ENCODE data around the gene ETV5.

ETV5 gene

DNA sequence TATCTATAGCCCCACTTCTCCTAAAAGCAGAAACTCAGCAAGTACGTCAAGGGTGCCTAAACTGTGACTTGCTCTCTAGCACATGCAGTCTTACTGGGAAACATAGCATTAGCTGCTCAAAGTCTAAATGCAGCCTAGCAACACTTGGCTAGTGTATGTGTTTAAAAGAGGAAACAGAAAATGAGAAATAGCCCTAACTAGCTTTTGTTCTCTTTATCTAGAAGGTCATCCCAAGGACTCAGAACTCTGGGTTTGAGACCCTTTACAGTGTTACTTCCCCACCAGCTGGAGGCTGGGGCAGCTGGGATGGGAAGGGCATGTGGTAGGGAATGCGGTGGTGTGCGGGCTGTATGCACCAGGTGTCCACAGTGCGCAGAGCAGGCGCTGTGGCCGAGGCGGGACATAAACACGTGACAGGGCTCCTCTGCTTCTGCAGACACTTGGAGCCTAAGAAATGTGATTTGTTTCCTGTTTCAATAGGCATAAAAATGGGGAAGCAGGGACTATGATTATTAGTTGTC, 13.3 kb downstream of the ETV5 start:
- Histone ChIP-seq H3K4me1 (ENCODE audit: control insufficient read depth, insufficient read depth, low read length) (peaks cover 38% of the 10 kb centered on the region), H3K27me3 (ENCODE audit: control insufficient read depth, insufficient read depth, low read length) (peaks cover 61% of the 10 kb centered on the region), H3K4me3 (ENCODE audit: low read depth, low read length) (no peak overlapping the region), H3K27ac (ENCODE audit: low read depth, low read length) (no peak overlapping the region), H3K9me3 (ENCODE audit: control insufficient read depth, insufficient read depth, low read length) (no peaks in the 10 kb centered on the region), H3K9ac (ENCODE audit: low read depth, low read length) (no peak overlapping the region), H3K36me3 (ENCODE audit: control insufficient read depth, insufficient read depth, low read length) (no peaks in the 10 kb centered on the region)

DNA sequence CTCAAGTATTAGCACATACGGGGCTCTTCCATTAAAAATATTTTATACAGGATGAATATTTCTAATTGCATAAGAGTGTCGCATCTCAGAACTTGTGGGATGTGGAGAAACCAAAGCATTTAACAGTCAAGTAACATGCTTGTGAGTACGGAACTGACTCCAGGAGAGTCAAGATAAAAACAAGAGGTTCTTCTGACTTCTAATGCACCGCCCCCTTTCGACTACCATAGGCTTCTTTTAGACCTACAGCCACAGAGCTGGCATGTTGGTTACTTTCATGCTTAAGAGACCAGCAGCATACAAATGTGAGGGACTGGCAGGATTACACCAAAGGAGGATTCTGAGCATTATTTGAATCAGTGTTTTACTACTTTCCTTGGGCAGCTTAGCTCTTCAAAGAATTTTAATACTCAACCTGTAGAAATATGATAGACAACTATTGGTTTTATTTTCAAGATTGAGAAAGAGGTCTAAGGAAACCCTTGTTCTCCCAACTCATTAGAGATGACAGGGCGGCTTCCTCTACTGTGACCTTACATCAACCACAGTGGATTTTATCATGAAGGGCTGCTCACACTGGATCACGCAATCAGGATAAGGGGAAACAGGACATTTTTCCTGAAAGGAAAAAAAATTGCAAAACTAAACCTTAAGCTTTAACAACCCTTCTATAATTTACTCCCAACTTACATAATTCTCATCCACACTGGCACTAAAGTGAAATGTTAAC, 14.0 kb downstream of the ETV5 start:
- H3K4me1 ChIP-seq (ENCODE audit: control insufficient read depth, insufficient read depth, low read length): peaks cover 38% of the 10 kb centered on the region
- no peaks in the 10 kb centered on the region for H3K36me3 ChIP-seq (ENCODE audit: control insufficient read depth, insufficient read depth, low read length)
- peaks cover 53% of the 10 kb centered on the region for H3K27me3 ChIP-seq (ENCODE audit: control insufficient read depth, insufficient read depth, low read length)
- no peaks in the 10 kb centered on the region for H3K9me3 ChIP-seq (ENCODE audit: control insufficient read depth, insufficient read depth, low read length)
- H3K27ac ChIP-seq (ENCODE audit: low read depth, low read length): no peak overlapping the region
- no peak overlapping the region for H3K4me3 ChIP-seq (ENCODE audit: low read depth, low read length)
- no peak overlapping the region for H3K9ac ChIP-seq (ENCODE audit: low read depth, low read length)

DNA sequence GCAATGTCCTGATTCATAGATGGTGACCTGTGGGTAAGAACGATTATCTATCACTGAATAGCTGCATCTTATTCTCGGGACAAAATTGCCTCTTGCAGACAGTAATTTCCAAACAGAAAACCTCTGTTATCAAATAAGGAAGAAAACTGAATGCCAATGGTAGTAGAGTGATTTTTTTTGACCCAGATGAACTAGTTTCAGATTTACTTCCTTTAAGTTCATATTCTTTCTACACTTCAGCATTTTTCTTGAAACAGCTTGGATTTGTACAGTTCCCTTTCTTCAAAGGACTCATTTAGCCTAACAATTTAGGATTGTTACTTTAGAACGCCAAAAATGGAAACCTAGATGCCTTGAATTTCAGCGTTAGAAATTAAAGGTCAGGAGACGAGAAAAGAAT, 14.6 kb downstream of the ETV5 start:
- no peak overlapping the region for H3K27ac ChIP-seq (ENCODE audit: low read depth, low read length)
- peaks cover 38% of the 10 kb centered on the region for H3K4me1 ChIP-seq (ENCODE audit: control insufficient read depth, insufficient read depth, low read length)
- no peak overlapping the region for H3K4me3 ChIP-seq (ENCODE audit: low read depth, low read length)
- H3K9ac ChIP-seq (ENCODE audit: low read depth, low read length): no peak overlapping the region
- peaks cover 47% of the 10 kb centered on the region for H3K27me3 ChIP-seq (ENCODE audit: control insufficient read depth, insufficient read depth, low read length)
- no peaks in the 10 kb centered on the region for H3K36me3 ChIP-seq (ENCODE audit: control insufficient read depth, insufficient read depth, low read length)
- H3K9me3 ChIP-seq (ENCODE audit: control insufficient read depth, insufficient read depth, low read length): no peaks in the 10 kb centered on the region

DNA sequence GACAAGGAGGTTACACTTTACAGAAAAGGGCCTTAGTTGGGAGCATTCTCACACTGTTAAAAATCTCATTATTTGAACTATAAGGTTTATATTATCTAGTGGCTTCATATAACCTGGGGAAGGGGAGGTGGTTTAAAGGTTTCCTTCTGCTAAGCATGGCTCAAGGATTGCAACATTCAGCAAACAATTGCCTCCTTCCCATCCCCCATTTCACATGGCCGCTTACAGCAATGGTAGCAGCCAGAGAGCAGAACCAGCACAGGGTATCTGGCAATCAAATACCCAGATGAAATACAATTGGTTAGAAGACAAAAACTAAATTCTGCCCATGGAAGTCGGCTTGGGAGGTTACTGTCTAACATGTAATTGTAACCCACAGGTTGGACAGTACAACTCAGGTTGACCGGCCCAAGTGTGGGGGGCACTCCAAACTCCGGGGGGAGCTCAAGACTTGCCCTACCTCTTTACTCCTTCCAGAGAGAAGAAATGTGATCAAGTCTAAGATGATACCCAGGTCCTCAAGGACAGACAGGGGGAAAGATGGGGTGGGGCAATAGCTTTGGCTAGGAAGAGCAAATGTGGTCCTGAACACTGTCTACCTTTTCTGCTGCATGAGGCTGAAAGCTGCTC, 15.5 kb downstream of the ETV5 start:
- Histone ChIP-seq H3K4me3 (ENCODE audit: low read depth, low read length) (no peak overlapping the region), H3K27me3 (ENCODE audit: control insufficient read depth, insufficient read depth, low read length) (peaks cover 38% of the 10 kb centered on the region), H3K9me3 (ENCODE audit: control insufficient read depth, insufficient read depth, low read length) (no peaks in the 10 kb centered on the region), H3K27ac (ENCODE audit: low read depth, low read length) (no peak overlapping the region), H3K36me3 (ENCODE audit: control insufficient read depth, insufficient read depth, low read length) (no peaks in the 10 kb centered on the region), H3K4me1 (ENCODE audit: control insufficient read depth, insufficient read depth, low read length) (peaks cover 31% of the 10 kb centered on the region), H3K9ac (ENCODE audit: low read depth, low read length) (no peak overlapping the region)

DNA sequence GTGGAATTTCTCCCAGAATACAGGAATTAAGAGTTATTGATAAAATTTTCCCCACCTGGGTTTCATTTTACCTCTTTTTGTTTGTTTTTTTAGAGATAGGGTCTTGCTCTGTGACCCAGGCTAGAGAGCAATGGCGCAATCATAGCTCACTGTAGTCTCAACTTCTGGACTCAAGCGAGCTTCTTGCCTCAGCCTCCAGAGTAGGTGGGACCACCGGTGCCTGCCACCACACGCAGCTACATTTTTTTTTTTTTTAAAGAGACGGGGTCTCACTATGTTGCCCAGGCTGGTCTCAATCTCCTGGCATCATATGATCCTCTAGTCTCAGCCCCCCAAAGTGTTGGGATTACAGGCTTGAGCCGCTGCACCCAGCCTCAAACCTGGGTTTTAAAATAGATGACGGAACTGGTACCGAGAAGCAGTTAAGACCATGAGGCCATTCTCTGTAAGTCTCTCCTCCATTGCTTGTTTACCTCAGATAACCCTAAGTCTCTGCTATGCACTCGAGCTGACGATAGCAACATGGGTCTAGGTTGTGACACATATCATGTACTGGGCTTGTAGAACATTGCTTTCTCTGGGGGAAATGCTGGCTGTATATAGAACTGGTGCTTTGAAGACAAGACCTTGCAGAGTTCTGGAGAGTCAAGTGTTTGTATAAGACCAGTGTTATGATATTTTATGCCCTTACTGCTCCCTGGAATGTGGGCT, 16.4 kb downstream of the ETV5 start:
- H3K36me3 ChIP-seq (ENCODE audit: control insufficient read depth, insufficient read depth, low read length): no peaks in the 10 kb centered on the region
- no peak overlapping the region for H3K27ac ChIP-seq (ENCODE audit: low read depth, low read length)
- H3K27me3 ChIP-seq (ENCODE audit: control insufficient read depth, insufficient read depth, low read length): peaks cover 35% of the 10 kb centered on the region

DNA sequence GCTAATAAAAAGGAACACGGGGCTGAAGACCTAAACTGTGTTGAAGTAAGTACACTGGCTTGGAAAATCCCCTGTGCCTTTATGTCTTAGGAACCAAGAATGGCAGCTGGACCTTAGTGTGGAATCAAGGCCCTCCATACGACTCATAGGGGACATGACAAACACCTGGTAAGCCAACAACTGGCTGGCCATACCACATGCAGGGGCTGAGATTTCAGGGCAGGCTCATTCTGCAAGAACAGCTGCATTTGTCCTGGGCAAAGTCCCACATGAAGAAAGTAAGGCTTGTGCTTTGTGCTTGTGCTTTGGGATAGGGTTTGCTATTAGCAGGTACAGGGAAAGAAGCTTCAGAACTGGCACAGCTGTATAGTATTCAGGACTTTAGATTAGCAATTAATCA, 18.0 kb downstream of the ETV5 start:
- peaks cover 11% of the 10 kb centered on the region; the same call in 1 of the 2 replicates for H3K4me1 ChIP-seq (ENCODE audit: control insufficient read depth, insufficient read depth, low read length)
- peaks cover 21% of the 10 kb centered on the region for H3K27me3 ChIP-seq (ENCODE audit: control insufficient read depth, insufficient read depth, low read length)
- no peak overlapping the region for H3K9ac ChIP-seq (ENCODE audit: low read depth, low read length)
- no peaks in the 10 kb centered on the region; the same call in 1 of the 2 replicates for H3K9me3 ChIP-seq (ENCODE audit: control insufficient read depth, insufficient read depth, low read length)
- H3K27ac ChIP-seq (ENCODE audit: low read depth, low read length): no peak overlapping the region
- H3K36me3 ChIP-seq (ENCODE audit: control insufficient read depth, insufficient read depth, low read length): no peaks in the 10 kb centered on the region
- H3K4me3 ChIP-seq (ENCODE audit: low read depth, low read length): no peak overlapping the region

More for the DNA sequence above, 16.4 kb downstream of the ETV5 start:
- Histone ChIP-seq H3K4me3 (ENCODE audit: low read depth, low read length) (no peak overlapping the region), H3K9ac (ENCODE audit: low read depth, low read length) (no peak overlapping the region), H3K9me3 (ENCODE audit: control insufficient read depth, insufficient read depth, low read length) (no peaks in the 10 kb centered on the region), H3K4me1 (ENCODE audit: control insufficient read depth, insufficient read depth, low read length) (peaks cover 27% of the 10 kb centered on the region)

DNA sequence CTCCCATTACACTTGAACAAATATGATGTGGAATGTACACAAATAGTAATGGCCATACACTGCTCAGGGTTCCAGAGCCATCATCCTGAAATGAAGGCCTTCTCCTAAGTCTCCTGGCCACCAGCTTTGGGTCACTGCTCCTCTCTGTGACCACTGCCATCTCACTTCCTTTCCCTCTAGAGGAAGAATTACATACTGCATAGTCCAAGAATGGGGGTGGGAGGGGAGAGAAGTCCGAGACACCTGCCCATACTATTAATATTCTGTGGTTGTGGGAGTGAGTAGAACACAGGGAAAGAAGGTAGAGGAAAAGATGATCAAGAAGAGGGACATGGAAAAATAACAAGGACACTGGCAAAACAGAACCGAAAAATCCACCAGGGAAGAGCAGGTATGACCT, 20.6 kb downstream of the ETV5 start:
- H3K36me3 ChIP-seq (ENCODE audit: control insufficient read depth, insufficient read depth, low read length): no peaks in the 10 kb centered on the region
- H3K27ac ChIP-seq (ENCODE audit: low read depth, low read length): no peak overlapping the region
- peaks cover 4% of the 10 kb centered on the region; the same call in 1 of the 2 replicates for H3K4me1 ChIP-seq (ENCODE audit: control insufficient read depth, insufficient read depth, low read length)
- no peak overlapping the region for H3K9ac ChIP-seq (ENCODE audit: low read depth, low read length)
- H3K9me3 ChIP-seq (ENCODE audit: control insufficient read depth, insufficient read depth, low read length): no peaks in the 10 kb centered on the region; the same call in 1 of the 2 replicates
- H3K27me3 ChIP-seq (ENCODE audit: control insufficient read depth, insufficient read depth, low read length): no peaks in the 10 kb centered on the region
- no peak overlapping the region for H3K4me3 ChIP-seq (ENCODE audit: low read depth, low read length)

DNA sequence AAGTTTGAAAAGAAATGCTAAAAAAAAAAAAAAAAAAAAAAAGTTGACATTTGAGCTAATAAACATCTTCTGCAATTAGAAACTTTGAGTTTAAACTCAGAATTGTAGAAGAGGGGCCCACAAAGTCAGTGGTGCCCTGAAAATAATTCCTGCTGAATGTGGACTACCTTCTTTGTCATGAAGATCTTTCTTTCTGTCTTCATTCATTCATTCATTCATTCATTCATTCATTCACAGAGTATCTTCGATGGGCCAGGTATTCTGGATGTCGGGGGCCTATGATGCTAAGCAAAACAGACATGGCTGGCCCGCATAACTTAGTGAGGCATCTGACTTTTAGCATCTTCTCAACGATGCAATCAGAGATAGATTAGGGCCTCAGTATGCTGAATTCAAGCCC, 24.6 kb downstream of the ETV5 start:
- peaks cover 22% of the 10 kb centered on the region for H3K4me1 ChIP-seq (ENCODE audit: control insufficient read depth, insufficient read depth, low read length)
- no peaks in the 10 kb centered on the region for H3K36me3 ChIP-seq (ENCODE audit: control insufficient read depth, insufficient read depth, low read length)
- H3K27ac ChIP-seq (ENCODE audit: low read depth, low read length): no peak overlapping the region
- no peaks in the 10 kb centered on the region for H3K27me3 ChIP-seq (ENCODE audit: control insufficient read depth, insufficient read depth, low read length)
- no peak overlapping the region for H3K4me3 ChIP-seq (ENCODE audit: low read depth, low read length)
- no peak overlapping the region for H3K9ac ChIP-seq (ENCODE audit: low read depth, low read length)
- H3K9me3 ChIP-seq (ENCODE audit: control insufficient read depth, insufficient read depth, low read length): no peaks in the 10 kb centered on the region; the same call in 1 of the 2 replicates

DNA sequence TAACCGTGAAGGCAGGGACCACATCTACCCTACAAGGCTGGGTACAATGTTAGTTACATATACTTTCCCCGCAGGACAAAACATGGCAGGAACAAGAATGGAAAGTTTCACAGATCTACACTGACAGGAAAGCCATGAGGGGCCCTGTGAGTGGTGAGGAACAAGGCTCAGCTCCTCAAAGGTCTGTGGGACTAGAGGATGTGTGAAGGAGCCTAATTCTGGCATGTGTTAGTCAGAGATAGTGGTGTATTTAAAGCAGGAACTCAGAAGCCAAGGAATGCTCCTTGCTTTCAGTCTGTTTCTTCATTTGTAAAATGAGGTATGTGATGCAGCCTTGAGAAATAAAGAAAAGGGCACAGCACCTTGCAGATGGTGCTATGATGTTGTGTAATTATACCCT, 25.1 kb downstream of the ETV5 start:
- Histone ChIP-seq H3K4me3 (ENCODE audit: low read depth, low read length) (no peak overlapping the region), H3K4me1 (ENCODE audit: control insufficient read depth, insufficient read depth, low read length) (peaks cover 26% of the 10 kb centered on the region), H3K9ac (ENCODE audit: low read depth, low read length) (no peak overlapping the region), H3K9me3 (ENCODE audit: control insufficient read depth, insufficient read depth, low read length) (no peaks in the 10 kb centered on the region; the same call in 1 of the 2 replicates), H3K36me3 (ENCODE audit: control insufficient read depth, insufficient read depth, low read length) (no peaks in the 10 kb centered on the region), H3K27me3 (ENCODE audit: control insufficient read depth, insufficient read depth, low read length) (no peaks in the 10 kb centered on the region), H3K27ac (ENCODE audit: low read depth, low read length) (no peak overlapping the region)

DNA sequence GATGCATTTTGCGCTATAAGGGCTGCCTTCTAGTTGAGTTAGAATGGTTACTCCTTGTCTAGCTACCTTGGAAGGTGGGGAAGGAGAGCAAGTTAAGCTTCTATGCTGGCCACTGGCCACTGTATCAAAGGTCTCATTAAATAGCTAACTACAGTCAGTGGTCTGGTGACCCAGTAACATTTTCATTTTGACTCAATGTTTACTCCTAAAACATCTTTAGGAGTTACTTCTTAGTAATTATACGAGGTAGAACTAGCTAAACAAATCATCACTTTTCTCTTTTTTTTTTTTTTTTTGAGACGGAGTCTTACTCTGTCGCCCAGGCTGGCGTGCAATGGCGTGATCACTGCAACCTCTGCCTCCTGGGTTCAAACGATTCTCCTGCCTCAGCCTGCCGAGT, 26.7 kb downstream of the ETV5 start:
- Histone ChIP-seq H3K9ac (ENCODE audit: low read depth, low read length) (no peak overlapping the region), H3K9me3 (ENCODE audit: control insufficient read depth, insufficient read depth, low read length) (no peaks in the 10 kb centered on the region; the same call in 1 of the 2 replicates), H3K27me3 (ENCODE audit: control insufficient read depth, insufficient read depth, low read length) (no peaks in the 10 kb centered on the region), H3K4me3 (ENCODE audit: low read depth, low read length) (no peak overlapping the region), H3K36me3 (ENCODE audit: control insufficient read depth, insufficient read depth, low read length) (no peaks in the 10 kb centered on the region), H3K4me1 (ENCODE audit: control insufficient read depth, insufficient read depth, low read length) (peaks cover 30% of the 10 kb centered on the region), H3K27ac (ENCODE audit: low read depth, low read length) (no peak overlapping the region)

DNA sequence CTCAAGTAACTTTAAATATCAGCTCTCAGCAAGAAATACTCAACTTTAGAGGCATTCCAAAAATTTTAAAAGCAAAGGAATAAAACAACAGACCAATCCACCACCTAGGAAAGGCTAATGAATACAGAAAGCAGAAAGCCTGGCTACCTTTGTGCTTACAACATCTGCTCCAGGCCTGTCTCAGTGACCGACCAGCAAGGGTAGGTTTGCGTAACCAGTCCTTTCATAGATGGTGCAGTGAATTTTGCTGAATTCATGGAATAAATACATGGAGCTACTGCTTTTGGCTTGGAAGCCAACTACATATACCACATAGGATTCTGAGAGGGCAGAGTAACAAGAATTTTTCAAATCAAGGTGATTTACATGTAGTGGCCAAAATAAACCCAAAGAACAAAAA, 27.2 kb downstream of the ETV5 start:
- H3K9me3 ChIP-seq (ENCODE audit: control insufficient read depth, insufficient read depth, low read length): no peaks in the 10 kb centered on the region; the same call in 1 of the 2 replicates
- H3K9ac ChIP-seq (ENCODE audit: low read depth, low read length): no peak overlapping the region
- peaks cover 30% of the 10 kb centered on the region for H3K4me1 ChIP-seq (ENCODE audit: control insufficient read depth, insufficient read depth, low read length)
- no peak overlapping the region for H3K27ac ChIP-seq (ENCODE audit: low read depth, low read length)
- H3K4me3 ChIP-seq (ENCODE audit: low read depth, low read length): no peak overlapping the region
- H3K36me3 ChIP-seq (ENCODE audit: control insufficient read depth, insufficient read depth, low read length): no peaks in the 10 kb centered on the region
- no peaks in the 10 kb centered on the region for H3K27me3 ChIP-seq (ENCODE audit: control insufficient read depth, insufficient read depth, low read length)

Data from HUES48 (cell line).